Brain microvascular endothelial cell (primary cell): Measurements from ENCODE around the gene COLGALT1.

ENCODE experiments used
- DNase-seq: peaks from one replicate; pipeline ENCODE4 v3.0.0-alpha.2; 2020
- H3K27ac ChIP-seq: fragments of 250-450 bp; sonication (Bioruptor Pico); 2 replicates; pipeline ENCODE4 v1.5.1; 2020; ENCODE audit warnings: mild to moderate bottlenecking, moderate library complexity
- H3K27me3 ChIP-seq: fragments of 250-450 bp; sonication (Bioruptor Pico); replicated peaks from 2 replicates; pipeline ENCODE4 v1.5.1; 2020; ENCODE audit warnings: mild to moderate bottlenecking
- H3K36me3 ChIP-seq: fragments of 250-450 bp; sonication (Bioruptor Pico); replicated peaks from 2 replicates; pipeline ENCODE4 v1.5.1; 2020; ENCODE audit warnings: mild to moderate bottlenecking
- H3K4me3 ChIP-seq: 2 replicates; pipeline ENCODE4 v1.5.1; 2011; ENCODE audit warnings: low read depth, mild to moderate bottlenecking, control low read depth, low read length, moderate library complexity
- in situ Hi-C: cut with HindIII; loops from 2 replicates; pipeline ENCODE4 v1.10.0; 2017; ENCODE audit warnings: low sequenced_read_pairs, low pct_ligation_motif_present
- TF ChIP-seq, protein P1 (sequence below): IDR thresholded peaks from 2 replicates; pipeline ENCODE4 v1.5.1; 2011; ENCODE audit warnings: low read depth, mild to moderate bottlenecking, moderate library complexity, low read length, control low read depth, inconsistent platforms; ENCODE audit errors: missing control alignments

The COLGALT1 gene

DNA sequence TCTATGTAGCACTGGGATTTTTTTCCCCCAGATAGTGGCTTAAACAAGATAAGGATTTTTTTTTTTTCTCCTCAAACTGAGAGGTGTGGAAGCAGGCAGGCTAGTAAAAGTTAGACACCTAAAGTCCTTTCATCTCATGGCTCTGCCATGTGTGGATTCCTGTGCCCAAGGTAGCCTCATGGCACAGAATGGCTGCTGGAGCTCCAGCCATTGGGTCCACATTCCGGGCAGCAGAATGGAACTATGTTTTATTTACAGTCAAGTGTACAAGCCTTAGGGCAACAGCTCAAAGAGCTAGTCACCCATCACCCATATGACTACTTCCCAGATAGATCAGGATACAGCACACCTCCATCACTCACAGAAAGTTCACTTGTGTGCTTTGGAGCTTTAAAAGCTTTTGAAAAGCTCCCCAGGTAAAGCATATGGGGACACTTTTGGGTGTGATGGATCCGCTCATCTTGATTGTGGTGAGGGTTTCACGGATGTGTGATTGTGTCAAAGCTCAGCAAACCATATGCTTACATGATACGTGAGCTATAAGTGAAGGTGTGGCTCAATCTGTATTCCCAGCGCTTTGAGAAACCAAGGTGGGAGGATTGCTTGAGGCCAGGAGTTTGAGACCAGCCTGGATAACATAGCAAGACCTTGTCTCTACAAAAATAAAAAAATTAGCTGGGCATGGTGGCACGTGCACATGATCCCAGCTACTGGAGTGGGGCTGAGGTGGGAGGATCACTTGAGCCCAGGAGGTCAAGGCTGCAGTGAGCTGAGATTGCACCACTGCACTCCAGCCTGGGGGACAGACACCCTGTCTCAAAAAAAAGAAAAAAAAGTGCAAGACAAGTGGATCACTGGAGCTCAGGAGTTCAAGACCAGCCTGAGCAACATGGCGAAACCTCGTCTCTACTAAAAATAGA lies 25.9 kb upstream of the COLGALT1 start:
- no peak for DNase-seq
- in situ Hi-C loops: loop anchor here (10.0 kb wide), 1 partner anchor 425 kb away; no protein-coding TSS in a partner anchor
- TF ChIP-seq, protein P1, sequence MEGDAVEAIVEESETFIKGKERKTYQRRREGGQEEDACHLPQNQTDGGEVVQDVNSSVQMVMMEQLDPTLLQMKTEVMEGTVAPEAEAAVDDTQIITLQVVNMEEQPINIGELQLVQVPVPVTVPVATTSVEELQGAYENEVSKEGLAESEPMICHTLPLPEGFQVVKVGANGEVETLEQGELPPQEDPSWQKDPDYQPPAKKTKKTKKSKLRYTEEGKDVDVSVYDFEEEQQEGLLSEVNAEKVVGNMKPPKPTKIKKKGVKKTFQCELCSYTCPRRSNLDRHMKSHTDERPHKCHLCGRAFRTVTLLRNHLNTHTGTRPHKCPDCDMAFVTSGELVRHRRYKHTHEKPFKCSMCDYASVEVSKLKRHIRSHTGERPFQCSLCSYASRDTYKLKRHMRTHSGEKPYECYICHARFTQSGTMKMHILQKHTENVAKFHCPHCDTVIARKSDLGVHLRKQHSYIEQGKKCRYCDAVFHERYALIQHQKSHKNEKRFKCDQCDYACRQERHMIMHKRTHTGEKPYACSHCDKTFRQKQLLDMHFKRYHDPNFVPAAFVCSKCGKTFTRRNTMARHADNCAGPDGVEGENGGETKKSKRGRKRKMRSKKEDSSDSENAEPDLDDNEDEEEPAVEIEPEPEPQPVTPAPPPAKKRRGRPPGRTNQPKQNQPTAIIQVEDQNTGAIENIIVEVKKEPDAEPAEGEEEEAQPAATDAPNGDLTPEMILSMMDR: no peak
- no peak overlapping the region for H3K4me3 ChIP-seq
- no peak overlapping the region for H3K27ac ChIP-seq
- H3K36me3 ChIP-seq: no peaks in the 10 kb centered on the region
- no peaks in the 10 kb centered on the region for H3K27me3 ChIP-seq

DNA sequence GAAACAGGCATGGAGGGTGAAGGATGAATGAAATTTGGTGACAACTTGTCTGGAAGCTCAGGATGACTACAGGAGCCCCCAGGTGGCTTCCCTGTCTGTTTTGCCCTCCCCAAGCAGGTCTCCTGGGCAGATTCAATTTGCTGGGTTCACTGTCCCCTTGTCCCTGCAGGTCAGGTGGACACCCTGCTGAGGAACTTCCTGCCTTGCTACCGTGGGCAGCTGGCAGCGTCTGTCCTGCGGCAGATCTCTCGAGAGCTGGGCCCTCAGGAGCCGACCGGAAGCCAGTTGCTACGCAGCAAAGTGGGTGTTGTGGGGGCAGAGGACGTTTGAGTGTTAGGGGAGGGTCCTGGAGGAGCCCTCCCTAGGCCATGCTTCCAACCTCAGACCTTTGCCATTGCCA lies 24.9 kb upstream of the COLGALT1 start:
- in situ Hi-C loops: no loop called here
- no peak for DNase-seq
- TF ChIP-seq, protein P1: no peak
- Histone ChIP-seq H3K27me3 (no peaks in the 10 kb centered on the region), H3K27ac (no peak overlapping the region), H3K36me3 (no peaks in the 10 kb centered on the region), H3K4me3 (no peak overlapping the region)

DNA sequence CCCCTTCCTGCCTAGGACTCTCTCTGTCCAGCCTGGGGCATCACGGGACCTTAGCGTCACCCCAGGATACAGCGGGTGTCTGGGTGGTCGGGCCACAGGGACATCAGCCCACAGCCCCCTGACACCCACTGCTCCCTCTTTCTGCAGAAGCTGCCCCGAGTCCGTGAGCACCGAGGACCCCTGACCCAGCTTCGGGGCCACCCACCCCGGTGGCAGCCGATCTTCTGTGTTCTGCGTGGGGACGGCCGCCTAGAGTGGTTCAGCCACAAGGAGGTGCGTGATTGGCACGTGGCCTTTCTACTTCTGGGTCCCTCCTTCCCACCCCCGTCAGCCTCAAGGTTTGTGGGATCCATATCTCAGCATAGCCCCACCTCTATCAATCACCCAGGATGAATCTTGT lies 23.3 kb upstream of the COLGALT1 start:
- TF ChIP-seq, protein P1: no peak
- Histone ChIP-seq H3K27me3 (no peaks in the 10 kb centered on the region), H3K36me3 (no peaks in the 10 kb centered on the region), H3K27ac (no peak overlapping the region), H3K4me3 (no peak overlapping the region)
- DNase-seq: no peak
- in situ Hi-C loops: no loop called here

DNA sequence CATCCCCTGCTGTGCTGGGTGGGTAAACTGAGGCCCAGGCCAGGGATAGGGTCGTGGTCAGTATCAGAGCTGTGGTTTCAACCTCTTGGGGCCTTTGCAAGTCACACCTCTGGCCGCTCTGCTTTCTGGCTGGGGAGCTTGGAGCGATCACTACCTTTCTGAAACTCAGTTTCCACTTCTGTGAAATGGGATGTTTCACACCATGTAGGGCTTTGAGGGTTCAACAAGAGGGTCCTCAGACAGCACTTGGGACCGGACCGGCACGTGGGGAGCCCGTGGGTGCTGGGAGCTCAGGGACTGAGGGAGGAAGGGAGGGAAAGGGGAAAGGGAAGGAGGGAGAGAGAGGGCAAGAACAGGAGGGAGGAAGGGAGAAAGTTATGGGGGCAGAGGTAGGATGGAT lies 22.9 kb upstream of the COLGALT1 start:
- no peak for DNase-seq
- Histone ChIP-seq H3K4me3 (no peak overlapping the region), H3K27me3 (no peaks in the 10 kb centered on the region), H3K36me3 (no peaks in the 10 kb centered on the region), H3K27ac (no peak overlapping the region)
- in situ Hi-C loops: no loop called here
- TF ChIP-seq, protein P1: no peak

DNA sequence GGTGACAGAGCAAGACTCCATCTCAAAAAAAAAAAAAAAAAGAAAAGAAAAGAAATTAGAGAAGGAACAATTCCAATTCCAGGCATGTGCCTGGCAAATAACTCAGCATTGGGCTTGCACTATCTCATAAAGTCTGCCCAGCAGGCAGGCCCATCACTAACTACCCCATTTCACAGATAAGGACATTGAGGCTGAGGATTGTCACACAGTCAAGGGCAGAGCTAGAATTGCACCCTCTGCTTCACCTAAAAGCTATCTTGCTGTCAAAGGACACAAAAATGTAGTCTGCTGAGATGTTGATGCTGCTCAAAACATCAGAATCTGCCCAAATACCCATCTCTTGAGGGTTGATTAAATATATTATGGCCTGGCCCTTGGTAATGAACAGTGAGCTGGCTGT lies 20.7 kb upstream of the COLGALT1 start:
- Histone ChIP-seq H3K27ac (no peak overlapping the region), H3K36me3 (no peaks in the 10 kb centered on the region), H3K4me3 (no peak overlapping the region), H3K27me3 (no peaks in the 10 kb centered on the region)
- no peak for DNase-seq
- in situ Hi-C loops: no loop called here
- TF ChIP-seq, protein P1: no peak
